Uterus (tissue), 4 donors: Measurements from ENCODE around the gene PRKG1. TPM values are rescaled to one million over a fixed set of nuclear protein-coding genes. Genes with fewer than 3 reads are reported as not detected.

Experiments
- DNase-seq, 2 donors: peaks; one replicate each; pipeline ENCODE4 v3.0.0-alpha.2; 2019 to 2020
- H3K27ac ChIP-seq, 2 donors: fragments of 200-600 bp; sonication (generic); 1 replicate in 1 of 2; 2 replicates in 1 of 2; pipeline ENCODE4 v1.5.1; 2016 to 2018
- H3K27me3 ChIP-seq, 2 donors: fragments of 200-600 bp; sonication (generic); one replicate each; pipeline ENCODE4 v1.5.1; 2018 to 2019; ENCODE audit warnings: control low read depth in 1 of 2
- H3K36me3 ChIP-seq, 2 donors: fragments of 200-600 bp; sonication (generic); one replicate each; pipeline ENCODE4 v1.5.1; 2019; ENCODE audit warnings: control low read depth in 1 of 2
- H3K4me1 ChIP-seq, 2 donors: fragments of 200-600 bp; sonication (generic); one replicate each; pipeline ENCODE4 v1.5.1; 2018 to 2019; ENCODE audit warnings: control low read depth in 1 of 2
- H3K4me3 ChIP-seq, 2 donors: fragments of 200-600 bp; sonication (generic); 1 replicate in 1 of 2; 2 replicates in 1 of 2; pipeline ENCODE4 v1.5.1; 2018 to 2019; ENCODE audit warnings: mild to moderate bottlenecking in 1 of 2
- H3K9me3 ChIP-seq, 2 donors: fragments of 200-600 bp; sonication (generic); one replicate each; pipeline ENCODE4 v1.5.1; 2019; ENCODE audit warnings: control low read depth in 1 of 2
- POLR2A ChIP-seq, 2 donors: fragments of 450-650 bp; IDR thresholded peaks; one replicate each; pipeline ENCODE4 v1.6.1; 2016; ENCODE audit warnings: antibody characterized with exemption in 2 of 2, mild to moderate bottlenecking in 1 of 2, moderate library complexity in 1 of 2
- intact Hi-C: fragments of 100-400 bp; cut with DNase I; formaldehyde crosslinking; loops from one replicate; pipeline ENCODE4 v1.15.1; 2023; ENCODE audit warnings: low total_unique reads
- total RNA-seq, 4 donors: library from RNA; depleted of rRNA in 3 of 4; stranded (reverse); fragments of >200 nt in 3 of 4; gene quantifications; one replicate each; pipeline versions ENCODE4 v1.1.0 to v1.2.4, GENCODE V29; 2014 to 2023
- TF ChIP-seq, protein P1 (sequence below), 4 experiments: fragments of 200-600 bp in 2 of 4; fragments of 450-650 bp in 2 of 4; sonication (generic) in 2 of 4; IDR thresholded peaks; one replicate each; pipeline ENCODE4 v1.5.1; 2016 to 2019; ENCODE audit warnings: antibody characterized with exemption in 4 of 4, mild to moderate bottlenecking in 2 of 4, moderate library complexity in 1 of 4
- donor health status: DM: yes; HTN: yes; CAD: no.

The PRKG1 gene
- total RNA-seq, 4 donors from 2014 or later: 32.4 to 136 (median 69.6) TPM

DNA sequence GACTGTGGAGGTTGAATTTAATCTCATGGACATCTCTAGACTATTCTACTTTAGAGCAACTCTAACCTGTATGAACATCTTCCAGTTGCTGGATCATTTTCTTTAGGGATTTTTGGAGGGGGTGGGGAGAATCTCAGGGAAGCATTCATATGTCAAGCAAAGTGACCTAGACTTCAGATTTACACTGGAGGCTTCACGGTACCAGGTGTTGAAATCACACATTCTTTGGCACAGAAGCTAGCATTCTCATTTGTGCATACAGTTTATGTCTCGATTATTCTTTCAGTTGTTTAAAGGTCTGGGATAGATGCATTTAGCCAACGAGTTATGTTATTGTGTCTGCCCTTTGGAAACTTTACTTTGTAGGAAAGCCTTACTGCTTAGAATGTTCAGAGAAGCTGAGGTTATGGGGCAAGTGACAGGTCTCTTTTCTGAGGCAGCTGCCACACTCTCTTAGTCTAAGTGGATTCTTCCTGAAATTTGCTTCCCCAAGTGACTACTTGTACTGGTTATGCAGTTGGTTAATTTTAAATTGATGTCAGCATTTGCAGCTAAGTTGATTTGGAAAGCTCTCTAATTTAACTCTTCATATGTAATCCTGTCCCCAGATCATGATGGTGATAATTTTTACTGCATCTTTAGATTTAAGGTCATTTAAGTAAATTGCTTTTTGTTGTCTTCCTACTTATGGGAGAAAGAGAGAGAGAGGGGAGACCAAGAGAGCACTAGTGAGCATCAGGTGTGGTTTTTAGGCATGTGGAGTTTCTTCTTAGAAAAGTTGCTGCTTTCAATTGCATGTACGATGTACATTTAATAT, 153.8 kb downstream of the PRKG1 start:
- Histone ChIP-seq H3K4me1 (peaks cover 0 to 11% of the 10 kb centered on the region in 2 donors), H3K27me3 (no peaks in the 10 kb centered on the region), H3K27ac (peak overlapping the region; percentile 49 to 51), H3K4me3 (no peak overlapping the region), H3K9me3 (no peaks in the 10 kb centered on the region), H3K36me3 (no peaks in the 10 kb centered on the region)
- no peak for DNase-seq
- intact Hi-C loops: no loop called here
- TF ChIP-seq POLR2A (IDR thresholded peaks at IDR 0.05): no peak
- TF ChIP-seq, protein P1, sequence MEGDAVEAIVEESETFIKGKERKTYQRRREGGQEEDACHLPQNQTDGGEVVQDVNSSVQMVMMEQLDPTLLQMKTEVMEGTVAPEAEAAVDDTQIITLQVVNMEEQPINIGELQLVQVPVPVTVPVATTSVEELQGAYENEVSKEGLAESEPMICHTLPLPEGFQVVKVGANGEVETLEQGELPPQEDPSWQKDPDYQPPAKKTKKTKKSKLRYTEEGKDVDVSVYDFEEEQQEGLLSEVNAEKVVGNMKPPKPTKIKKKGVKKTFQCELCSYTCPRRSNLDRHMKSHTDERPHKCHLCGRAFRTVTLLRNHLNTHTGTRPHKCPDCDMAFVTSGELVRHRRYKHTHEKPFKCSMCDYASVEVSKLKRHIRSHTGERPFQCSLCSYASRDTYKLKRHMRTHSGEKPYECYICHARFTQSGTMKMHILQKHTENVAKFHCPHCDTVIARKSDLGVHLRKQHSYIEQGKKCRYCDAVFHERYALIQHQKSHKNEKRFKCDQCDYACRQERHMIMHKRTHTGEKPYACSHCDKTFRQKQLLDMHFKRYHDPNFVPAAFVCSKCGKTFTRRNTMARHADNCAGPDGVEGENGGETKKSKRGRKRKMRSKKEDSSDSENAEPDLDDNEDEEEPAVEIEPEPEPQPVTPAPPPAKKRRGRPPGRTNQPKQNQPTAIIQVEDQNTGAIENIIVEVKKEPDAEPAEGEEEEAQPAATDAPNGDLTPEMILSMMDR (IDR thresholded peaks at IDR 0.05): no peak

DNA sequence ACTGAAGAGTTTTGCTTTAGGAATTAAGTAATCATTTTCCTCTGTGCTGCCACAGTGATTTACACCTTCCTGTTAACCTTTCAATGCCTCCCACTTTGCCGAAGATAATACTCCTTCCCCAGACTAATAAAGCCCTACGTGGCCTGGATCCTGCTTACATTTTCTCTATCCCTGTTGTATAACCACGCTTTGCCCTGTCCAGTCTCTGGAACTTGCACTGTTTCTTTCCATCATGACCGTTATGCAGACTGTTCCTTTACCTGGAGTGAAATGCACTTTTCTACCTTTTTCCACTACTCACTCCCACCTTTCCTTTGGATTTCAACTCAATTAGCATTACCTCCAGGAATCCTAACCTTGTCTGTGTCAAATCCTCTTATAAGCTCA, 154.4 kb downstream of the PRKG1 start:
- Histone ChIP-seq H3K4me3 (no peak overlapping the region), H3K27me3 (no peaks in the 10 kb centered on the region), H3K9me3 (no peaks in the 10 kb centered on the region), H3K27ac (peak overlapping the region; percentile 49 to 51), H3K4me1 (peaks cover 0 to 11% of the 10 kb centered on the region in 2 donors), H3K36me3 (no peaks in the 10 kb centered on the region)
- intact Hi-C loops: no loop called here
- TF ChIP-seq POLR2A (IDR thresholded peaks at IDR 0.05): no peak
- TF ChIP-seq, protein P1 (IDR thresholded peaks at IDR 0.05): no peak
- DNase-seq: no peak

DNA sequence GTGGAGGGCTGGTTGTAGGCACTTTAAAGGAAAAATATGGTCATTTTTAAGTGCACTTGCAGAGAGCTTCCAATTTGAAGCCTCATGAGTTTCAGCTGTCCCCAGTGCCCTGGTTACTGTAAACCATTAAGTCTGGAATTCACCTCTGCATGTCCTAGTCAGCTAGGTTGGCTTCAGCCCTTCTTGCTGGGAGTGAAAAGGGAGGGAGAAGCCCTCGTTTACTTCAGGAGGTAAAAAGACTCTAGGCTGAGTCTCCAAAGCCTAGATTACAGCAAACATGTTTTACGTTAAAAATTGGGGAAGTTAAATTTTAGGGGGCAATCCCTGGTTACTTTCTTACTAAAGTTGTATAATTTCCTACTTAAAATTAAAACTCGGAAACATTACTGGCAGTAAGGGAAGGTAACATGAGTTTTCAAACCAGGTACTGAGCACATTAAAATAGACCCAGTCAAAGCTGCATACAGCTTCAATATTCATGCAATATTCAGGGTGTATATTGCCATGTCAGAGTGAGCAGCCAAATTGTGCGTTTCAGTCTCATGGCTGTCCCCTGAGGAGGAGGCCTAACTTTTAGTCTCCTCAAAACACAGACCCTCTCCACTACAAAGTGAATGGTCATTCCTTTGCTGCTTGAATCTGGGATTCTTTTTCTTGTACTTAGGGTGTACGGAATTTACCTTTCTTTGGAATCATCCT, 156.7 kb downstream of the PRKG1 start:
- no peak for DNase-seq
- H3K4me3 ChIP-seq: no peak overlapping the region
- no peaks in the 10 kb centered on the region for H3K36me3 ChIP-seq
- intact Hi-C loops: no loop called here
- no peaks in the 10 kb centered on the region for H3K27me3 ChIP-seq
- H3K9me3 ChIP-seq: no peaks in the 10 kb centered on the region
- no peak for TF ChIP-seq POLR2A (IDR thresholded peaks at IDR 0.05)
- peaks cover 0 to 11% of the 10 kb centered on the region in 2 donors for H3K4me1 ChIP-seq
- H3K27ac ChIP-seq: peak overlapping the region; percentile 35 to 60

DNA sequence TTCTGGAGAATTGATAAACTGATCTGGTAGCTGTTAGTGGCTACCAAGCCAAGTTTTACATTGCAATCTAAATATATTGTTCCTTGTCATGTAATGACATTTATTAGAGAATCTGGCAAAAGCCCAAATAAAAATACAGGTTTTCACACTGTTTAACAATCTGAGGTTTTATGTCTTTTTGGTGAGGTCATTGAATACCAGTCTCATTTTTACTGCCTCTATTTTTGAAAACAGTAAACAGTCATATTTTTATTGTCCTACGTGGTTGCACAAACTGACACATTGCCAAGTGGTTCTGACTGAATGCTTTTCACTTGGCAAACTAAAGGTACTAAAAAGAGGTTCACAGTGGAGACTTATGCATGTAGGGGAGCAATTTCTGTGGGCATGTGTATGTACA, 157.5 kb downstream of the PRKG1 start:
- peaks cover 0 to 11% of the 10 kb centered on the region in 2 donors for H3K4me1 ChIP-seq
- H3K36me3 ChIP-seq: no peaks in the 10 kb centered on the region
- intact Hi-C loops: no loop called here
- TF ChIP-seq, protein P1 (IDR thresholded peaks at IDR 0.05): no peak
- no peak for TF ChIP-seq POLR2A (IDR thresholded peaks at IDR 0.05)
- no peaks in the 10 kb centered on the region for H3K27me3 ChIP-seq
- no peak overlapping the region for H3K4me3 ChIP-seq
- H3K27ac ChIP-seq: peak overlapping the region in 1 of 2 donors; percentile 60
- no peak for DNase-seq
- no peaks in the 10 kb centered on the region for H3K9me3 ChIP-seq

DNA sequence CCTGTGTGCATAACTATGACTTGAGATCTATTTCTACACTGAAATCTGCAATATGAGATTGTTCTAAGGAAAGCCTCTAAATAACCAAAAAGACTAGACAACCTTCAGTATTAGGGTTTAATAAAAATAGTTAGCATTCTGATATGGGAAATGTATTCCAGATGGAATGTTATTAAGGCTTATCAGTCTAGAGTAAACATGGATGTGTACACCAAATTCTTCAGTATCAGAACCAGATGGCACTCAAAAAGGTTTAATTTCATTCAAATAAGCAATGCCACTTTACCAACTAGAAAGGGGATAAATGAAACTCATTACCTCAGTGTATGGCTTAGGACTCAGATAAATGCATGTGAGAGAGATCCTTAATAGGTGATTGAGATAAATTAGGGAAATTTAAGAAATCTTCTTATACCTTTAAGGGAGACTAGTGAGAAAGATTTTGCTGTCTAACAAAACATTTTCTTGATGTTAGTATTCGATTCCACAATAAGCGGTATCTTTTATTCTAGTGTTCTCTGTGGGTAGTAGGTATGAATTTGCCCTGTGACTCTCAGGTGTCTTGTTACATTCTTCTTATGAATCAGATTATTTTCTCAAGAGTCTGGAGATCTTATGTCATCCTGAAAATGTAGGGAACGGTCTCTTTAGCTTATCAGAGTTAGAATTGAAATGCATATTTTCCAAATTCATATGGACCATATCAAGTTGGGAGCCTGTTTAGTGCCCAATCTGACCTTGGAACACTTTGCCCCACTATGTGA, 159.2 kb downstream of the PRKG1 start:
- intact Hi-C loops: no loop called here
- H3K27ac ChIP-seq: no peak overlapping the region
- TF ChIP-seq, protein P1 (IDR thresholded peaks at IDR 0.05): no peak
- no peak for TF ChIP-seq POLR2A (IDR thresholded peaks at IDR 0.05)

More for the DNA sequence above, 159.2 kb downstream of the PRKG1 start:
- H3K4me1 ChIP-seq: peaks cover 0 to 11% of the 10 kb centered on the region in 2 donors
- H3K27me3 ChIP-seq: no peaks in the 10 kb centered on the region
- no peak for DNase-seq
- H3K9me3 ChIP-seq: no peaks in the 10 kb centered on the region
- H3K4me3 ChIP-seq: no peak overlapping the region
- H3K36me3 ChIP-seq: no peaks in the 10 kb centered on the region
